HG03196 (cell line): Measurements from ENCODE around the gene IL10.

ENCODE experiments used
- ATAC-seq: cut with Tn5 transposase; IDR thresholded peaks from one replicate; pipeline ENCODE4 v1.9.1; 2021; ENCODE audit not compliant: unreplicated experiment

Gene IL10

DNA sequence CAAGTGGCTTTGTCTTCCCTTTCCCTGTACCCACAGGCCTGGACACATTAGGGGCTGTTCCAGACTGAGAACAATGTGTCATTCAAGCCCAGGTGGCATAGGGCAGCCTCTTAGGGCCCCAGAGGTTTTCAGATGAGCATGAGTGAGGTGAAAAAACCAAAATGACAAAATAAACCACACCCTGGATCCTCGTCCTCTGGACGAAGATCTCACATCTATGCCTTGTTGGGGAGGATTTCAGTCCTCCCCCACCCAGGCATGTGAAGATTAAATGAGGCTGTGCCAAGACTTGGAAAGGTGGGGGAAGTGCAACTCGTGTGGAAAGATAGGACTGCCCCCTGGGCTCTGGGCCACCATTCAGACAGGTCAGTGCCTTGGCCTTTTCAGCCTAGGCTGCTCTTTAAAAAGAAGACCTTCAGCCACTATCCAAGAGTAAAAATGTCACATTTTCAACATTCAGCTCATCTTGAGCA is 34.5 kb downstream of the IL10 start:
- ATAC-seq = no peak

DNA sequence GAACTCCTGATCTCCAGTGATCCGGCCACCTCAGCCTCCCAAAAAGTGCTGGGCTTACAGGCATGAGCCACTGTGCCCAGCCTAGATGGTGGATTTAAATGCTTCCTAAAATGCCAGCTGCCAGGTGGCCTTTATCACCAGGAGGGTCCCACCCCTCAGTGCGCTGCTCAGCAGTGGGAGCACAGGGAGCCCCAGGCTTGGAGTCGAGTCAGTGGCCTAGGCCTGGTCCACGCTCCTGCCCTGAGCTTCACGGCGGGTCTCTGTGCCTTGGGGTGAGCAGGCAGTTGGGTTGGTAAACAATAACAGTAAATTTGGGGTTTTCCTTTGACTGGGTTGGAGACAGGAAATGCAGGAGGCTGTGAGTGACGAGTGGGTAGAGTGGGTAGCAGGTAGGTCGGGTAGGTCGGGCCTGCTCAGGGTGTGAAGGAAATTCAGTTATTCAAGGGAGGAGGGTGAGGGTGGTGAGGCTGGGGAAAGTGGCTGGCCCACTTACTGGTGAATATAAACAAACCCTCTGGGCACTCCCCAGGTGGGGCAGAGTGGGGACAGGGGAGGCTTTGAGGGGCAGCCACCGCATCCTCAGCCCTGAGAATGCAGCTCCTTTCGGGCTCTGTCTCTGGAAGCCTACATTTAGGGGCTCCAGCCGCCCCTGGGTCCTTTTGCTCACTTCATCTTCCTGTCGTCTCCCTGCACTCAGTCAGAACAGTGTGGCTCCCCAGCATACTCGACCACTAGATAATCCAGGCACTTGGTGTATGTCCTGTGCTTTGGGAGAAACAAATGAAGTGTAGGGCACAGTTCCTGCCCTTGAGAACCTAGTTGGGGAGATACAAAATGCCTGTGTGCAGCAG is 35.2 kb downstream of the IL10 start:
- ATAC-seq = no peak

DNA sequence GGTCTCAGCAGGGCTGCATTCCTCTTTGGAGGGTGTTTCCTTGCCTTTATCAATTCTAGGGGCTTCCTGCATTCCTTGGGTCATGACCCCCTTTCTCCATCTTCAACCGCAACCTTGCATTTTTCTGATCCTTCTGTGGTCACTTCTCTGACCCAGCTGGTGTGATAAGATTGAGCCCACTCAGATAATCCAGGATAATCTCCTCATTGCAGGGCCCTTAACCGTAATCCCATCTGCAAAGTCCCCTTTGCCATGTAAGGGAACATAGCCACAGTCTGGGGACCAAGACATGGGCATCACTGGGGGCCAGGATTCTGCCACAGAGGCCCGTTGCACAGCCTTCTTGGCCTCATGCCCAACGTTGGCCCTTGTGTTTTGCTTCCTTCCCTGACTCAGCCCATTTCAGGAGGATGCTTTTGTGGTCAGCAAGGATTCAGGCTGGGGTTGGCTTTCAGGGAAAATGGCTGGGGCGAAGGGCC is 36.7 kb downstream of the IL10 start:
- no peak for ATAC-seq

DNA sequence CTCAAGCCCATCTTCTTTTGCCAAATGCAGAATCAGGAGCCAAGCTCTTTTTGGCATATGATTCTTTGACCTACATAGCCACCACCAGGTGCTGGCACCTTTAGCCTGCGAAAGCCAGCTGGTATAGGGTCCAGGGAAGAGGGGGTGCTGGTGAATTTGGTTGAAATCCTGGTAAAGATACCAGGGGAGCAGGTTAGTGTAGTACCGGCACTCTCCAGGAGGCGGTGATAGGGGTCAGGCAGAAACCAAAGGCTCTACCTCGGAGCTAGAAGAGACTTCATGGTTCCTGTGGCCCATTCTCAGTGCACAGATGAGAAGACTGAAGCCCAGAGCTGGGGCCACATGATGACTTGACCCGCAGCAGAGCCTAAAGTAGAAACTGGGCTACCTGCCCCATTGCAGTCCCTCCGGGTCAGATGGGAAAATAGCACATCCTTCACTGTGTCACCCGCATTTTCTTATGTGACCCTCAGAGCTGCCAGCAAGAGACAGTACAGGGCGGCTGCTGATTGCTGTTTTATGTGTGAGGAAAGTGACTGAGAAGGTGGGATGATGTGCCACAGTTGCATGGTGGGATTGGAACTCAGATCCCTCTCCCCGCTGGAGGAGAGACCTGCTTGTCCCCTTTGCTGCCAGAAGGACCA is 37.7 kb downstream of the IL10 start:
- ATAC-seq = no peak

DNA sequence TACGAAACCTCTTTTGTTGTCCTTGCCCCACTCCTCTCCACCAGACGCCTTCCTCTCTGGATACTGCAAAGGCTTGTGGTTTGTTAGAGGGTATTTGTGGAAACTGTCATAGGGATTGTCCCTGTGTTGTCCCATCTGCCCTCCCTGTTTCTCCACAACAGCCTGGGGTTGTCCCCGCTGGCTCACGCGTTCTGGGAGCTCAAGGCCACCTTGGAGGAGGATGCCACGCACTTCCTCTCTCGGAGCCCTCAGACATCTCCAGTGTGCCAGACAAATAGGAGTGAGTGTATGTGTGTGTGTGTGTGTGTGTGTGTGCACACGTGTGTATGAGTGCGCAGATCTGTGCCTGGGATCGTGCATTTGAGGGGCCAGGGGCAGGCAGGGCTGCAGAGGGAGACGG is 39.3 kb downstream of the IL10 start:
- ATAC-seq = no peak

DNA sequence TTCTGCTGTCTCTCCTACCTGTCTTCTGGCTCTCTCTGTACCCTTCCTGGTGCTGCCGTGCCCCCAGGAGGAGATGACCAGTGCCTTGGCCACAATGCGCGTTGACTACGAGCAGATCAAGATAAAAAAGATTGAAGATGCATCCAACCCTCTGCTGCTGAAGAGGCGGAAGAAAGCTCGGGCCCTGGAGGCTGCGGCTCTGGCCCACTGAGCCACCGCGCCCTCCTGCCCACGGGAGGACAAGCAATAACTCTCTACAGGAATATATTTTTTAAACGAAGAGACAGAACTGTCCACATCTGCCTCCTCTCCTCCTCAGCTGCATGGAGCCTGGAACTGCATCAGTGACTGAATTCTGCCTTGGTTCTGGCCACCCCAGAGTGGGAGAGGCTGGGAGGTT is 39.8 kb downstream of the IL10 start:
- ATAC-seq = no peak

DNA sequence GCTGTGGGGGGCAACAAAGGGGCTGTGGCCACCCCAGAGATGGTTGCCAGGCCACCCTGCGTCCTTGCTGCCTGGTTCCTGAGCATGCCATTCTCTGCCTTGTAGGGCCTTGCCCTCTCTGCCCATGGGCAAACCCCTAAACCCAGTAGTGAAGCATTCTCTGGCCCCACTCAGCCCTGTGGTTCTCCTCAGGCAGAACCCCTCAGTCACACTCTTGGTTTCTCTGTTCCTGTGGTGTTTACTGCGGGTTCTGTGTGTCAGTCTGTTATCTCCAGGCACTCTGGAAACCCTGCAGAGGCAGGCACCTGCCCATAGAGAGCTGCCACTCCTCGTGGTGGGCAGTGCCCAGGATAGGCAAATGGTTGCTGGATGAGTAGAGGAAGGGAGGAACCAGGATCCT is 42.8 kb downstream of the IL10 start:
- ATAC-seq = no peak

DNA sequence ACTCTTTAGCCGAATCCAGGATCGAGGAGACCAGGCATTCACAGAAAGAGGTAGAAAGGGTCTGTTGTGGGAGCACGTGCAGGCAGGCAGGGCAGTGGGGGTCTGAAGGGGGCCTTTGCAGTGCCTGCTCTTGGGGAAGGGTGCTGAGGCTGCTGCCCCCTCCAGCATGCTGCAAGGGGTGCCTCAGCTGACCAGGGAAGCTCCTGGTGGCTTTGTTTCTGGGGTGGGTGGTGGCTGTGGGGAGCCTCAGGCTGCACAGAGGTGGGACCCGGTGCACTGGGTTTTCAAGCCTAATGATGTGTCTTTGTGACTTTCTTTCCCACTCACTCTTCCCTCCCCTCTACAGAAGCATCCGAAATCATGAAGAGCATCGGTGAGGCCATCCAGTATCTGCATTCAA is 43.2 kb downstream of the IL10 start:
- no peak for ATAC-seq

DNA sequence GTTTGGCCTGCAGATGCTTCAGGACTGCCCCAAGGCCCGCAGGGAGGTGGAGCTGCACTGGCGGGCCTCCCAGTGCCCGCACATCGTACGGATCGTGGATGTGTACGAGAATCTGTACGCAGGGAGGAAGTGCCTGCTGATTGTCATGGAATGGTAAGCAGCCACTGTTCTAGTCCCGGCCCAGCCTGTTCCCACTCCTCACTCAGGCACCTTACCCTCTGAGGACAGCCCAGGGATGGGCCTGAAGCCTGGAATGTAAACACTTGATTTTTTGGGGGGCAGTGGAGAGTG is 43.7 kb downstream of the IL10 start:
- no peak for ATAC-seq

DNA sequence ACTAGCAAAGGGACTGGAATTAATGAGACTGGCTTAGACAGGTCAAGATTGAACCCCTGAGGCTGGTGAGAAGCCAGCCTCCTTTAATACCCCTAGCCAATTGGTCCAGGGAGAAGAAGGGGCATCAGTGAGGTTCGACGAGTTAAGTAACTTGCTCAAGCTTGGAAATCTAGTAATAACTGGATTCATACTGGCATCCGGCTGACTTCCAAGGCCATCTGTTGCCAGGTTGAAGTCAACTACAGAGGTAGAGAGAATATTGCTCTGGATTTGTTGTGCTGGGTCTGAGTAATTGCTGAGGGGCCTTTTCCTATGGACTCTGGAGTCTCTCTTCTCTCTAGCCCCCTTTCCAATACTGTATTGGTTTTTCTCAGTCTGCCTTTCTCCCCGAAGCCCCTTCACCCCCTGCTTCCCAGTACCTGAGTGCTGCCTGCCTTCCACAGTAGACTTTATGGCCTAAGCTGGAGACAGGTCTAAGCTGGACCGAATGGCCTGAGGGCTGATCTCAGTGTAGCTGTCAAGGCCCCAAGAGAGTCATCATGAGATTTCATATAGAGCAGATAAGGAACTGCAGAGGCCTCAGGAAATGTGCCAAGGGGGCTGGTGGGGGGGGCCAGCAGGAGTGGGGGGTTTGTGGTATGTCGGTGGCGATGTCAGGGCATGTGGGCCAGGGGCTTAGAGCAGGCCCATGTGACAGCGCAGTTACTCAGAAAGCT is 44.2 kb downstream of the IL10 start:
- no peak for ATAC-seq

DNA sequence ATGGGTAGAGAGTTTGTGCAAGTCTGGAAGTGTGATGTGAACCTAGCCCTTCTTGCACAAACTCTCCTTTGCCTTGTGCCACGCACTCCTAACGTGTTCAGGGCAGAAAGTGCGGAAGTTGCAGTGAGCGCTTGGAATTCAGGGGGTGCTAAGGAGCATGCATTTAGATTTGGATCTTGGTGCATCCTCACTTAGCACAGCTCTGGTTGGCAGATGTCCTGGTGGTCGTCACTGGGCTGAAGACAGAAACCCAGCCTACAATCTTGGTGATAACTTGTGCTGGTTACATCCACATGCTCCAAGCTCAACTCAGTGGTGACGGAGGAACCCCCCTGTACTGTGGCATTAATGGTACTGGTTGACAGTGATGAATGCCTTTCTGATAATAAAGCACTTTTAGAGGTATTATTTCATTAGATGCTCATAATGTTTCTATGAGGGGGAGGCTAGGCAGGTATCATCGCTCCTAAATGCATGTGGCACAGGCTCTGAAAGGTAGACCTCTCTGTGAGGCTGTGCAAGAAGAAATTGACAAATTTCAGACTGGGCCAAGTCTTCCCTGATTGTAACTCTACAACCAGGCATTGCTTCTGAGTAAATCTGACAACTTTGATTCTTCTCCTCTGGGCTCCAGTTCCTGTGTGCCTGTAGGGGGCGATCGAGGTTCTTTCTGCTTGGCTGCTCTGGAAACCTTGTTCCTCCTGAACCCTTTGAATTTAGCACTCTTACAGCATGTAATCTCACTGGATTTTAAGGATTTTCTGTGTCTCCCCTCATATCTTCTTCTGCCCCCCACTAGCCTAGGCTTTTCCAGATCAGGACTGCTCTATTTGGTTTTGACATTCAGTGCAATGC is 47.0 kb downstream of the IL10 start:
- no peak for ATAC-seq

DNA sequence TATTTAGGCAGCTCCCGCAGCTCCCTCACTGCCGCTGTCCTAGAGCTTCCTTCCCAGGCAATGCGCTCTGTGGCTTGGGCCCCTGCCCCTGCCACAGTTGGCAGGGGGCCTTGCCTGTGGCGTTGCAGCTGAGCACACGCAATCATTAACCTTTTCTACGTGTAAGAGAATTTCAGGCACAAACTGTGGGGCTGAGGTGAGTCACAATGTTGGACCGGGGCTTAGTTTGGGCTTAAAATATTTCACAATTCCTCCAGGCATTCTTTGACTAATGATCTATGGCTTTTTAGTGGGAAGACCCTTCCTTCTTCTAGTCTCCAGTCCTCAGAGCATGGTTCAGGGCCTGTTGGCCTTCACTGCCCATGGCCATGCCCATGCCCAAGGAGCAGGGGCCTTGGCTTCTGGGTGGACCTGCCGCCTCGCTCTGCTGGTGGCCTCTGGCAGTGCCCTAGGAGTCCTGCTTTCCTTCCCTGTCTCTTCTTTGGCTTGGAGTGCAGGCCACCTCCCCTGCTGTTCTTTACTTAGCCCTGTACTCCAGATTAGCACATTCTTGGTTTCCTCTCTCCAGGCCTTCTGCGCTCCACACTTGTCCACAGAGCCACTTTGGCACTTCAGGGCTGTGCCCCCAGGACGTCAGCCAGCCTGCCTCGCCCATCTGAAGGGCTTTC is 48.4 kb downstream of the IL10 start:
- no peak for ATAC-seq

DNA sequence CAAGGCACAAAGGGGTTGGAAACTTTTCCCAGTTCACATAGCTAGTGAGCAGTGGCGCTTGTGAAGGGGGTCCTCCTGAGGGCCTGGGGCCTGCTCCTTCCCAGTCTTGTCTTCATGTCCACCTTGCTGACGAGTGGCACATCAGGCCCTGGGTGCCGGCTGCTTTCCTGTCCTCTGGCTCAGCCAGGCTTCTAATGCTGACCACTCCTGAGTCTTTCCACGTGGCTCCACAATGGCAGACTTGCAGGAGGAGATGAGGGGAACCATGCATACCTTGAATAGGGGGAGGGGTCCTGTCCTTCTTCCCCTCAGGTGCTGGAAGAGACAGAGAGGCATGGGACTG is 48.9 kb downstream of the IL10 start:
- ATAC-seq = no peak

DNA sequence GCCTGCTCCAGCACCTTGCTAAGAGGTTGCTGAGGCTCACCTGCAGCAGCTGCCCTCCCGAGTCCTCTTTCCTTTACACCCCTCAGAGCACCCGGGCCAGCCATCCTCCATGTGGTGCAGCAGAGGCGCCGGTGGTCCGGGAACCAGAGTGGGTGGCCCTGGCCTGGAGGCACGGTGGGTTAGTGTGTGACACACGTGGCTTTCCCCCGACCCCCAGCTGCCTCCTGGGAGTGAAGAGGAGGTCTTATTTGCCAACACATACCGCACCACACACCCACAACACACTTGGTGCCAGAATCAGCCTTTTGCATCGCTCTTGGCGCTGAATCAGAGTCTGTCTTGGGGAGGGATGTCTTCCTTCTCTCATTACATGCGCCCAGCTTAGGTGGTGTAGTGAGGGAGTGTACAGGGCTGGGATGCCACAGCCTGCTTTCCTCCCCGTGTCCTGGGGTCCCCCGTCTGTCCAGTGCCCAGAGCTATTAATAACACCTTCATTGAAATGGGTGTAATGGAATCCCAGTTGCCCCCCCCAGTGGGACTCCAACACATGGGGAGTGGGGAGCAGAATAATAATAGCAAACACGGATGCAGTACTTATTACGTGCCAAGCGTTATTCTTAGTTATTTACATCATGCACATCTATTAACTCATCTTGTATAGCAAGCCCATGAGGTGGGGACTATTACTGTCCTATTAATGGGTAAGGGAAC is 49.4 kb downstream of the IL10 start:
- no peak for ATAC-seq

DNA sequence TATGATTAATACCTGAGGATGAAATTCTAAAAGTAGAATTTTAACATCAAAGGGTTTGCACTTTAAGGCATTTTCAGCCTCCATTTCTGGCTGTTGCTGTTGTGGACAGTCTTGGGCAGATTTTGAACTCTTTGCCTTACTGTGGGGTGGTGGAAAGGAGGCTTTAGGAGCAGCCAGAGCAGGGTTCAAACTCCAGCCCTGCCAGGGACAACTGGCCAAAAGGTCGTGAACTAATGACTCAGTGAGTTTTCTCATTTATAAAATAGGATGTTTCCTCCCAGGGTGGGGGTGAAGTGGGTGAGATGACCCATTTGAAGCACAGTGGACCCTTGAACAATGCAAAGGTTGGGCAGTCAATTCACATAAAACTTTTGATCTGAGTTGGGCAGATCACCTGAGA is 50.8 kb downstream of the IL10 start:
- no peak for ATAC-seq

DNA sequence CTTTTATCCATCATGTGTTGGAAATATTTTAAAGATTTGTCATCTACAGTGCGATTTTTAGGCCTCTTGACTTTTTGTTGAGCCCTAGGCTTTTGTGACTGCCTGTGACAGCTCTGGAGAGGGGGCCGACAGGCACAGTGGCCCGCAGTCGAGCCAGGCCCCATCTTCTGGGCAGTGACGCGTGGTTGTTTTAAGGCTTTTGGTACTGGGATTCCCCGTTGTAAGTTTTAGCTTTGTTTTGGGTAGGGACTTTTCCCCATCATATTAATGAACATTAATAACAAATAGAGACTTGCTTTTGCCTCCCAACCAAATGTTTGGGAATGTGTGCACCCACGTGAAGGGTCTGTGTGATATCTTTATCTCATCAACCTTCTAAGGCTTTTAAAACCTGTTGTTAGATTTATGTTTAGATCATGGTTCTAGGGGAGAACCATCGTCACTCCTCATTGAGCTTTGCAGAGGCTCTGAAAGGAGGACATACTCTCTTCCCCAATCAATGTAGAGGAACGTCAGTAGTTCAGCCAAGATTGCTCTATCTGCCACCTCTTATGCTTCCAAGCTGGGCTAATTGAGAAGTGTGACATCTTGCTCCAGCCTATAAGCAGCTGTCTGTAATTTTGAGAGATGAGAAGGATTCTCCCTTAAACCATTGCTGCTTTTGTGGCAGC is 53.0 kb downstream of the IL10 start:
- ATAC-seq = no peak

DNA sequence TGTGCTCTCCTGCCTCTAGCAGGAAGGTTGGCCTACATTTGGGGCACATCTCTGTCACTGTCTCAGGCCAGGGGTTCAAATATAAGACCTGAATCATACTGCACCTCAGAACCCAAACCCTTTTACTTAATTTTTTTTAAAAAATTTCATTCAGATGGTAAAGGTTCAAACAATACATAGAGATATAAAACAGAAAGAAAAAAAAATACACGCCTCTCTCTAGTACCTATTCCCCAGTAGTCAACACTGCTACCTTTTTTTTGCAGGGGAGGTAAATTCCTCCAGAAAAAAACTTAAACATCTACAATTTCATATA is 54.7 kb downstream of the IL10 start:
- ATAC-seq = no peak
